Heart left ventricle (tissue), 13 donors: Measurements from ENCODE around the gene MRNIP.

ENCODE experiments used
- CTCF ChIP-seq, 12 donors: fragments of 200-600 bp; sonication (generic) in 4 of 12; IDR thresholded peaks; one replicate each; pipeline versions ENCODE4 v1.5.0 to v1.8.0; 2018 to 2022; ENCODE audit warnings: antibody characterized with exemption in 12 of 12, mild to moderate bottlenecking in 5 of 12
- POLR2A ChIP-seq, 2 donors: fragments of 450-650 bp; IDR thresholded peaks; one replicate each; pipeline ENCODE4 v1.6.1; 2017; ENCODE audit warnings: antibody characterized with exemption in 2 of 2, mild to moderate bottlenecking in 2 of 2, moderate library complexity in 2 of 2
- donor health status: ischemic (EF 13 %, LVEDD 7.1; RV severe dilation, severe dysfunction).
- donor health status: DM: no; HTN: yes; CAD: no.
- donor health status: DM: no; HTN: no; CAD: no.
- donor health status: ischemic (EF 25% LVEDD 6.9; RV normal size, moderate dysfunction).
- donor health status: ischemic (EF 25% LVEDD 5.7; RV mildly dilated, moderate dysfunction).
- donor health status: ischemic (EF 35%, LVEDD 5.7; RV mildly dilated, moderate dysfunction).
- donor health status: nonischemic (EF 11% LVEDD 7.7; RV severe dilation, severe dysfunction).
- donor health status: DM: yes; HTN: yes; CAD: no.
- donor health status: PGD.
- donor health status: ischemic (EF 29% LVEDD 5.4; RV normal size, mild dysfunction).
- donor health status: nonischemic (EF 23%, LVEDD 6.1; RV moderate dilation, normal function).

DNA sequence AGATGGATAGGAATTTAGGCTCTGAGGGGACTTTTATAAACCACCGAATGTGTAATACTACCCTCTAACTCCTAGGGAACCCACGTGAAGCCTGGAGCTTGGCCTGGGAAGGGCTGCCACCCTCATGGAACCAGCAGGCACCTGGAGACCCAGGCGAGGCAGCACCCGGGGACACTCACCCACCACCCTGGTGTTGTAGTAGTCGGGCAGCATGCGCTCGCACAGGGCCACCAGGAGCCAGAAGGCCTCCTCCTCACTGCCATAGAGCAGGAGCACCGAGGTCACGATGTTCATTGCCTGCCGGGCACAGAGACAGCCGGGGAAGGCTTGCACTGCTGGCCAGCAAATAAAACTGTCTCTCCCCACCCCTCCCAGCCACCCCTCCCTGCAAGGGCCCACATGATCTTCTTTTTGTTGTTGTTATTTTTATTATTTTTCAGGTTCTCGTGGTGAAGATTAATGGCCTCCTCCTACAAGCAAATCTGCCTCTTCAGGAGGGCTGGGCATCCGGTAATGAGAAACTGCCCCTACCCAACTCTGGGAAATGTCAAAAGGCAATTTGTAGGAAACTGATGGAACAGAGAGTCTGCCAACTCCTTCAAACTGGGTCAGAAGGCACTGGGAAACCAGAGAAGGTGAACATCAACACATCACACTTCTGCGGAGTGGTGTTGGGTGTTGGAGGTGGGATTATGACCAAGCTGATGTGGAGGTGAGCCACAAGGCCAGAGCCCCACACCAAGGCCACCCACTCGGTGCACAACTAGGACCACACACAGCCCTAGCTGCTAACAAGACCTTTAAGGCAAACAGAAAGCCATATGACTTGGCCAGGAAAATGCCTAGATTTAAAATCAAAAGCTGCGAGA lies 17.4 kb upstream of the MRNIP start:
- TF ChIP-seq CTCF (IDR thresholded peaks at IDR 0.05) (no peak), POLR2A (IDR thresholded peaks at IDR 0.05) (no peak)
